ENCODE data around the gene POMT1.

The POMT1 gene

DNA sequence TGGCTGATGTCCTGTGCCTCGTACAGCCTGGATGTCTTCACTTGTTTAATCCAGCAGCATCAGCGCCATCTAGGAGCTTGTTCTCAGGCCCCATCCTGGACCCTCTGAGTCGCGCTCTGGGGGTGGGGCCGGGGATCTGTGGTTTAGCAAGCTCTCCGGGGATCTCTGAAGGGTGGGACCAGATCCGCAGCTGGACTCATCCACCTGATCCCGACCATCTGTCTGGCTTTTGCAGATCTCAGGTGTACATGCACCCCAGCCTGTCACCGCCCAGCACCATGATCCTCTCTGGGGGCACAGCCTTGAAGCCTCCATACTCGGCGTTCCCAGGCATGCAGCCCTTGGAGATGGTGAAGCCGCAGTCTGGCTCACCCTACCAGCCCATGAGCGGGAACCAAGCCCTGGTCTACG is 15.1 kb upstream of the POMT1 start:
- H3K9me3 ChIP-seq (ENCODE audit: control insufficient read depth, insufficient read depth, low read depth, low read length): no peaks in the 10 kb centered on the region
- H3K36me3 ChIP-seq (ENCODE audit: control insufficient read depth in 2 of 2, insufficient read depth in 1 of 2, low read length in 2 of 2): peaks cover 35 to 100% of the 10 kb centered on the region in 2 experiments
- no peak overlapping the region for H3K27ac ChIP-seq (ENCODE audit: extremely low read depth, low read depth, low read length)
- ChIA-PET CTCF (interaction anchor here (0.8 to 1.3 kb wide), 2 partner anchors 10 kb away, joined by 3 to 5 read pairs; no protein-coding TSS in a partner anchor), POLR2A (no interaction called here)
- H3K4me3 ChIP-seq (ENCODE audit: low read depth, low read length): no peak overlapping the region
- no peaks in the 10 kb centered on the region for H3K4me1 ChIP-seq (ENCODE audit: control insufficient read depth, insufficient read depth, low read length)
- no peak for TF ChIP-seq ZNF664 (tag by site-specific recombination; IDR thresholded peaks at IDR 0.05)
- TF ChIP-seq ZSCAN16 (tag by site-specific recombination; IDR thresholded peaks at IDR 0.05): no peak
- TF ChIP-seq ZNF654 (tag by site-specific recombination; IDR thresholded peaks at IDR 0.05; ENCODE audit: low read depth): no peak
- TF ChIP-seq, protein P1, sequence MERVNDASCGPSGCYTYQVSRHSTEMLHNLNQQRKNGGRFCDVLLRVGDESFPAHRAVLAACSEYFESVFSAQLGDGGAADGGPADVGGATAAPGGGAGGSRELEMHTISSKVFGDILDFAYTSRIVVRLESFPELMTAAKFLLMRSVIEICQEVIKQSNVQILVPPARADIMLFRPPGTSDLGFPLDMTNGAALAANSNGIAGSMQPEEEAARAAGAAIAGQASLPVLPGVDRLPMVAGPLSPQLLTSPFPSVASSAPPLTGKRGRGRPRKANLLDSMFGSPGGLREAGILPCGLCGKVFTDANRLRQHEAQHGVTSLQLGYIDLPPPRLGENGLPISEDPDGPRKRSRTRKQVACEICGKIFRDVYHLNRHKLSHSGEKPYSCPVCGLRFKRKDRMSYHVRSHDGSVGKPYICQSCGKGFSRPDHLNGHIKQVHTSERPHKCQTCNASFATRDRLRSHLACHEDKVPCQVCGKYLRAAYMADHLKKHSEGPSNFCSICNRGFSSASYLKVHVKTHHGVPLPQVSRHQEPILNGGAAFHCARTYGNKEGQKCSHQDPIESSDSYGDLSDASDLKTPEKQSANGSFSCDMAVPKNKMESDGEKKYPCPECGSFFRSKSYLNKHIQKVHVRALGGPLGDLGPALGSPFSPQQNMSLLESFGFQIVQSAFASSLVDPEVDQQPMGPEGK (tag by site-specific recombination; IDR thresholded peaks at IDR 0.05): no peak
- TF ChIP-seq ZNF544 (tag by site-specific recombination; IDR thresholded peaks at IDR 0.05): no peak
- TF ChIP-seq ZNF76 (tag by site-specific recombination; IDR thresholded peaks at IDR 0.05; ENCODE audit: borderline replicate concordance, low read depth): no peak
- TF ChIP-seq ZNF248 (tag by site-specific recombination; IDR thresholded peaks at IDR 0.05): no peak
- TF ChIP-seq ZNF175 (tag by site-specific recombination; IDR thresholded peaks at IDR 0.05): no peak
- TF ChIP-seq SCRT1 (tag by site-specific recombination; IDR thresholded peaks at IDR 0.05; ENCODE audit: borderline replicate concordance): no peak
- TF ChIP-seq ZNF670 (tag by site-specific recombination; IDR thresholded peaks at IDR 0.05; ENCODE audit: low read depth): no peak
- TF ChIP-seq ZNF529 (tag by site-specific recombination; IDR thresholded peaks at IDR 0.05; ENCODE audit: insufficient replicate concordance): no peak
- TF ChIP-seq RBAK (tag by site-specific recombination; IDR thresholded peaks at IDR 0.05): no peak
- TF ChIP-seq ZBTB7A (tag by site-specific recombination; IDR thresholded peaks at IDR 0.05; ENCODE audit: low read depth): no peak
- TF ChIP-seq, protein P2, sequence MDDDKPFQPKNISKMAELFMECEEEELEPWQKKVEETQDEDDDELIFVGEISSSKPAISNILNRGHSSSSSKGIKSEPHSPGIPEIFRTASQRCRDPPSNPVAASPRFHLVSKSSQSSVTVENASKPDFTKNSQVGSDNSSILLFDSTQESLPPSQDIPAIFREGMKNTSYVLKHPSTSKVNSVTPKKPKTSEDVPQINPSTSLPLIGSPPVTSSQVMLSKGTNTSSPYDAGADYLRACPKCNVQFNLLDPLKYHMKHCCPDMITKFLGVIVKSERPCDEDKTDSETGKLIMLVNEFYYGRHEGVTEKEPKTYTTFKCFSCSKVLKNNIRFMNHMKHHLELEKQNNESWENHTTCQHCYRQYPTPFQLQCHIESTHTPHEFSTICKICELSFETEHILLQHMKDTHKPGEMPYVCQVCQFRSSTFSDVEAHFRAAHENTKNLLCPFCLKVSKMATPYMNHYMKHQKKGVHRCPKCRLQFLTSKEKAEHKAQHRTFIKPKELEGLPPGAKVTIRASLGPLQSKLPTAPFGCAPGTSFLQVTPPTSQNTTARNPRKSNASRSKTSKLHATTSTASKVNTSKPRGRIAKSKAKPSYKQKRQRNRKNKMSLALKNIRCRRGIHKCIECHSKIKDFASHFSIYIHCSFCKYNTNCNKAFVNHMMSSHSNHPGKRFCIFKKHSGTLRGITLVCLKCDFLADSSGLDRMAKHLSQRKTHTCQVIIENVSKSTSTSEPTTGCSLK (tag by site-specific recombination; IDR thresholded peaks at IDR 0.05): no peak
- TF ChIP-seq ZNF660 (tag by site-specific recombination; IDR thresholded peaks at IDR 0.05): no peak
- no peak for TF ChIP-seq ZNF701 (tag by site-specific recombination; IDR thresholded peaks at IDR 0.05)
- TF ChIP-seq, protein P3, sequence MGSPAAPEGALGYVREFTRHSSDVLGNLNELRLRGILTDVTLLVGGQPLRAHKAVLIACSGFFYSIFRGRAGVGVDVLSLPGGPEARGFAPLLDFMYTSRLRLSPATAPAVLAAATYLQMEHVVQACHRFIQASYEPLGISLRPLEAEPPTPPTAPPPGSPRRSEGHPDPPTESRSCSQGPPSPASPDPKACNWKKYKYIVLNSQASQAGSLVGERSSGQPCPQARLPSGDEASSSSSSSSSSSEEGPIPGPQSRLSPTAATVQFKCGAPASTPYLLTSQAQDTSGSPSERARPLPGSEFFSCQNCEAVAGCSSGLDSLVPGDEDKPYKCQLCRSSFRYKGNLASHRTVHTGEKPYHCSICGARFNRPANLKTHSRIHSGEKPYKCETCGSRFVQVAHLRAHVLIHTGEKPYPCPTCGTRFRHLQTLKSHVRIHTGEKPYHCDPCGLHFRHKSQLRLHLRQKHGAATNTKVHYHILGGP (tag by site-specific recombination; IDR thresholded peaks at IDR 0.05): no peak
- TF ChIP-seq, protein P4, sequence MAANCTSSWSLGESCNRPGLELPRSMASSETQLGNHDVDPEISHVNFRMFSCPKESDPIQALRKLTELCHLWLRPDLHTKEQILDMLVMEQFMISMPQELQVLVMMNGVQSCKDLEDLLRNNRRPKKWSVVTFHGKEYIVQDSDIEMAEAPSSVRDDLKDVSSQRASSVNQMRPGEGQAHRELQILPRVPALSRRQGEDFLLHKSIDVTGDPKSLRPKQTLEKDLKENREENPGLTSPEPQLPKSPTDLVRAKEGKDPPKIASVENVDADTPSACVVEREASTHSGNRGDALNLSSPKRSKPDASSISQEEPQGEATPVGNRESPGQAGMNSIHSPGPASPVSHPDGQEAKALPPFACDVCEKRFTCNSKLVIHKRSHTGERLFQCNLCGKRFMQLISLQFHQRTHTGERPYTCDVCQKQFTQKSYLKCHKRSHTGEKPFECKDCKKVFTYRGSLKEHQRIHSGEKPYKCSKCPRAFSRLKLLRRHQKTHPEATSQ (tag by site-specific recombination; IDR thresholded peaks at IDR 0.05): no peak
- TF ChIP-seq, protein P5, sequence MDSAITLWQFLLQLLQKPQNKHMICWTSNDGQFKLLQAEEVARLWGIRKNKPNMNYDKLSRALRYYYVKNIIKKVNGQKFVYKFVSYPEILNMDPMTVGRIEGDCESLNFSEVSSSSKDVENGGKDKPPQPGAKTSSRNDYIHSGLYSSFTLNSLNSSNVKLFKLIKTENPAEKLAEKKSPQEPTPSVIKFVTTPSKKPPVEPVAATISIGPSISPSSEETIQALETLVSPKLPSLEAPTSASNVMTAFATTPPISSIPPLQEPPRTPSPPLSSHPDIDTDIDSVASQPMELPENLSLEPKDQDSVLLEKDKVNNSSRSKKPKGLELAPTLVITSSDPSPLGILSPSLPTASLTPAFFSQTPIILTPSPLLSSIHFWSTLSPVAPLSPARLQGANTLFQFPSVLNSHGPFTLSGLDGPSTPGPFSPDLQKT (IDR thresholded peaks at IDR 0.05; ENCODE audit: borderline replicate concordance, low read depth, low read length): no peak
